22Rv1 (cell line): Measurements from ENCODE around the gene LAMC1.

Source experiments
- ZFX ChIP-seq: fragments of 450-650 bp; IDR thresholded peaks from 2 replicates; pipeline ENCODE4 v1.6.1; 2017; ENCODE audit warnings: antibody characterized with exemption, borderline replicate concordance
- TF ChIP-seq, protein P1 (sequence below): fragments of 450-650 bp; IDR thresholded peaks from 2 replicates; pipeline ENCODE4 v1.5.1; 2017; ENCODE audit warnings: mild to moderate bottlenecking

GRCh38 chr1:183038333-183038866 is 15.2 kb downstream of the LAMC1 start:
- TF ChIP-seq, protein P1, sequence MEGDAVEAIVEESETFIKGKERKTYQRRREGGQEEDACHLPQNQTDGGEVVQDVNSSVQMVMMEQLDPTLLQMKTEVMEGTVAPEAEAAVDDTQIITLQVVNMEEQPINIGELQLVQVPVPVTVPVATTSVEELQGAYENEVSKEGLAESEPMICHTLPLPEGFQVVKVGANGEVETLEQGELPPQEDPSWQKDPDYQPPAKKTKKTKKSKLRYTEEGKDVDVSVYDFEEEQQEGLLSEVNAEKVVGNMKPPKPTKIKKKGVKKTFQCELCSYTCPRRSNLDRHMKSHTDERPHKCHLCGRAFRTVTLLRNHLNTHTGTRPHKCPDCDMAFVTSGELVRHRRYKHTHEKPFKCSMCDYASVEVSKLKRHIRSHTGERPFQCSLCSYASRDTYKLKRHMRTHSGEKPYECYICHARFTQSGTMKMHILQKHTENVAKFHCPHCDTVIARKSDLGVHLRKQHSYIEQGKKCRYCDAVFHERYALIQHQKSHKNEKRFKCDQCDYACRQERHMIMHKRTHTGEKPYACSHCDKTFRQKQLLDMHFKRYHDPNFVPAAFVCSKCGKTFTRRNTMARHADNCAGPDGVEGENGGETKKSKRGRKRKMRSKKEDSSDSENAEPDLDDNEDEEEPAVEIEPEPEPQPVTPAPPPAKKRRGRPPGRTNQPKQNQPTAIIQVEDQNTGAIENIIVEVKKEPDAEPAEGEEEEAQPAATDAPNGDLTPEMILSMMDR: no peak
- no peak for TF ChIP-seq ZFX
